Testis (tissue), 3 donors: Measurements from ENCODE around the gene MEN1. TPM values are rescaled to one million over a fixed set of nuclear protein-coding genes. Genes with fewer than 3 reads are reported as not detected.

ENCODE experiments used
- DNase-seq: peaks from one replicate; pipeline ENCODE4 v3.0.0-alpha.2; 2019
- H3K27ac ChIP-seq, 2 donors: fragments of 200-600 bp; sonication (generic); one replicate each; pipeline ENCODE4 v1.5.1; 2019
- H3K27me3 ChIP-seq: fragments of 200-600 bp; sonication (generic); one replicate; pipeline ENCODE4 v1.5.1; 2019
- H3K36me3 ChIP-seq: fragments of 200-600 bp; sonication (generic); one replicate; pipeline ENCODE4 v1.5.1; 2017; ENCODE audit warnings: low read depth; ENCODE audit errors: missing control alignments
- H3K4me1 ChIP-seq: fragments of 200-600 bp; sonication (generic); one replicate; pipeline ENCODE4 v1.5.1; 2019
- H3K4me3 ChIP-seq, 2 donors: fragments of 200-600 bp; sonication (generic); one replicate each; pipeline ENCODE4 v1.5.1; 2017 to 2019
- H3K9me3 ChIP-seq: fragments of 200-600 bp; sonication (generic); one replicate; pipeline ENCODE4 v1.5.1; 2017
- POLR2A ChIP-seq: fragments of 450-650 bp; IDR thresholded peaks from one replicate; pipeline ENCODE4 v1.6.1; 2017; ENCODE audit warnings: antibody characterized with exemption, mild to moderate bottlenecking, moderate library complexity
- WGBS, 2 donors: methylation state at CpG; one replicate each; pipeline ENCODE4 v1.1.5; 2018; 5-methylcytosine and 5-hydroxymethylcytosine counted together
- intact Hi-C: fragments of 100-400 bp; cut with DNase I; formaldehyde crosslinking; loops from one replicate; pipeline ENCODE4 v1.15.1; 2023; ENCODE audit warnings: low total_unique reads
- polyA plus RNA-seq: library from polyadenylated mRNA; stranded (reverse); fragments of 350-450 nt; fragmentation: Illumina TruSeq; extraction: RNeasy Lipid Tissue Mini Kit (QIAGEN cat#74804); gene quantifications from one replicate; pipeline ENCODE4 v1.2.3, GENCODE V29; 2014; ENCODE audit warnings: low read depth, low replicate concordance; ENCODE audit not compliant: insufficient read depth
- total RNA-seq, 2 donors: library from RNA; depleted of rRNA; stranded (reverse); fragments of >200 nt; gene quantifications; one replicate each; pipeline ENCODE4 v1.2.3, GENCODE V29; 2016
- TF ChIP-seq, protein P1 (sequence below), 3 experiments: fragments of 450-650 bp in 2 of 3; fragments of 200-600 bp in 1 of 3; sonication (generic) in 1 of 3; IDR thresholded peaks; one replicate each; pipeline ENCODE4 v1.5.1; 2016 to 2019; ENCODE audit warnings: antibody characterized with exemption in 3 of 3, mild to moderate bottlenecking in 2 of 3, moderate library complexity in 1 of 3

Gene MEN1
- total and polyA plus RNA-seq, 3 donors from 2014 or later: 29.7 to 40.8 (median 36.7) TPM

DNA sequence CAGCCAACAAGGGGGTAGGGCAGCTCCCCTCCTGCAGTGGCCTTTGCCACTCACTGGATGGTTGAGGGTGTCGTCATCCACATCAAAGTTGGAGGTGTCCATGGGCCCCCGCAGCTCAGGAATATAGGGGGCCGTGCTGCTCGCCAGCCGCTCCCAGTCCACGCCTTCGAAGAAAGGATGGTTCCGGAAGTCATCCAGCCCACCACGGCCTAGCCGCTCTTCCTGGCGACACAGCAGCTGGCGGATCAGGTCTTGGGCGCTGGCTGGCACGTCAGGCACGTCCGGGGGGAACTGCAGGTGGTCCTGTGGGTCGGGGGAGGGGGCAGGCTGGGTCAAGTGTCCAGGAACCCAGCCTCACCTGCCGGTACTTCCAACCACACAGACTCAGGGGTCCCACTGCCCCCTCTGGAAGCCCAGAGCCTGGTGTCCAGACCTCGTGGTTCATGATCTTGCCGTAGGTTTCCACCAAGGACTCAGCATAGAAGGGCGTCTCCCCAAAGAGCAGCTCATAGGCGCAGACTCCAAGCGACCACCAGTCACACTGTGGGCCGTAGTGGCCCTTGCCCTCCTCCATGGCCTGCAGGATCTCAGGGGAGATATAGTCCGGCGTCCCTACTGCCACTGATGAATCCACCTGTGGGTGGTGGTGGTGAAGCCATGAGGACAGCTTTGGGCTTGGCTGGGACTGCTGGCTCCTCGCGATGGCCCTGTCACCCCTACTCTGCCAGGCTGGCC lies 28.4 kb upstream of the MEN1 start:
- no peaks in the 10 kb centered on the region for H3K4me1 ChIP-seq
- no peaks in the 10 kb centered on the region for H3K36me3 ChIP-seq
- H3K4me3 ChIP-seq: no peak overlapping the region
- DNase-seq: no peak
- WGBS, 2 donors: 91 to 100% methylated on average over 5 to 28 of the region's 28 CpGs
- intact Hi-C loops: no loop called here
- no peak overlapping the region for H3K27ac ChIP-seq
- no peaks in the 10 kb centered on the region for H3K9me3 ChIP-seq
- no peaks in the 10 kb centered on the region for H3K27me3 ChIP-seq
- no peak for TF ChIP-seq POLR2A
- TF ChIP-seq, protein P1, sequence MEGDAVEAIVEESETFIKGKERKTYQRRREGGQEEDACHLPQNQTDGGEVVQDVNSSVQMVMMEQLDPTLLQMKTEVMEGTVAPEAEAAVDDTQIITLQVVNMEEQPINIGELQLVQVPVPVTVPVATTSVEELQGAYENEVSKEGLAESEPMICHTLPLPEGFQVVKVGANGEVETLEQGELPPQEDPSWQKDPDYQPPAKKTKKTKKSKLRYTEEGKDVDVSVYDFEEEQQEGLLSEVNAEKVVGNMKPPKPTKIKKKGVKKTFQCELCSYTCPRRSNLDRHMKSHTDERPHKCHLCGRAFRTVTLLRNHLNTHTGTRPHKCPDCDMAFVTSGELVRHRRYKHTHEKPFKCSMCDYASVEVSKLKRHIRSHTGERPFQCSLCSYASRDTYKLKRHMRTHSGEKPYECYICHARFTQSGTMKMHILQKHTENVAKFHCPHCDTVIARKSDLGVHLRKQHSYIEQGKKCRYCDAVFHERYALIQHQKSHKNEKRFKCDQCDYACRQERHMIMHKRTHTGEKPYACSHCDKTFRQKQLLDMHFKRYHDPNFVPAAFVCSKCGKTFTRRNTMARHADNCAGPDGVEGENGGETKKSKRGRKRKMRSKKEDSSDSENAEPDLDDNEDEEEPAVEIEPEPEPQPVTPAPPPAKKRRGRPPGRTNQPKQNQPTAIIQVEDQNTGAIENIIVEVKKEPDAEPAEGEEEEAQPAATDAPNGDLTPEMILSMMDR (IDR thresholded peaks at IDR 0.05): no peak

DNA sequence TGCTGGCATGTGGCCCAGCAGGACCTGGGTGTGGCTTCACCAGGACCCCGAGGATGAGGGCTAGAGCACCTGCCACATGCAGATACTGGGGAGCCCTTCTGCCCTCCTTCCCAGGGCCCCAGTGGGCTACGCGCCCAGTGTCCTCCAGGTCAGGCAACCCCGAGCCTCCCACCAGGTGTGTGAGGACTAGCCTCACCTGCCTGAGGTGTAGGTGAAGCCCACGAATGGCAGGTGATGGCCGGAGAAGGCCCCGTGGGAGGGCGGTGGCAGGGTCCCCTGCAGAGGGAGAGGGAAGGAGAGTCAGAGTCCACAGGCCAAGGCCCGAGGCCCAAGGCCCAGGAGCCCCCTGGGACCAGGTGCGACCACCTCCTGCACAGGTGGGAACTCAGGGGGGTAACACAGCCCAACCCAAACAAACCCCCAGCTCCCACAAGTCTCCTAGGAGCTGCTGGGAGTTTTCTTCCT lies 27.6 kb upstream of the MEN1 start:
- TF ChIP-seq, protein P1 (IDR thresholded peaks at IDR 0.05): no peak
- TF ChIP-seq POLR2A: no peak
- 68 to 91% methylated on average over 7 to 10 of the region's 10 CpGs for WGBS, 2 donors
- Histone ChIP-seq H3K36me3 (no peaks in the 10 kb centered on the region), H3K4me1 (no peaks in the 10 kb centered on the region), H3K27ac (no peak overlapping the region), H3K4me3 (no peak overlapping the region), H3K27me3 (no peaks in the 10 kb centered on the region), H3K9me3 (no peaks in the 10 kb centered on the region)
- intact Hi-C loops: no loop called here
- no peak for DNase-seq

DNA sequence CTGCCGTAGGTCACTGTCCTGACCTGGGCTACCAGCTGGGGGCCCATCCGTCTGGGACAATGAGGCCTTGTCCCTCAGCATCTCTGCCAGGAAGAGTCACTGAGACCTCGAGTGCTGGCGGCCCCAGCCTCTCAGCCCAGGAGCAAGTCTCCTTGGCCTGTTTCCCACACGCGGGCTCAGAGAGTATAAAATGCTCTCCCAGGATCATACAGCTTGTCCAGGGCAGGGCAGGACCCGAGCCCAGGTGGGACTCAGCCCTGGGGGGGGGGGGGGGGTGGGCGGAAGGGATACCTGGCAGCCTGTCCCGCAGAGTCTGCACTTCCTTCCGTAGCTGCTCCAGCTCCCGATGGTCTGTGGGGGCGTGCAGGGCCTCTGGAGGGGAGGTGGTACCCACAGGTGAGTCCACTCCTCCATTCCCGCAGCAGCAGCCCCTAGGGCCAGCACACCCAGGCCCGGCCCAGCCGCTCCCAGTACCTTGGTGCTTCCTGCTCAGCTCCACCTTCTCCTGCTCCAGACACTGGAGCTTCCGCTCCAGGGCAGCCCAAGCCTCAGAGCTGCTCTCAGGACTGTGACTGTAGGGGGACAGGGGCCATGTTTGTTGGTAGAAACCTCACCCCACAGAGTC lies 26.2 kb upstream of the MEN1 start:
- Histone ChIP-seq H3K9me3 (no peaks in the 10 kb centered on the region), H3K36me3 (no peaks in the 10 kb centered on the region), H3K27ac (no peak overlapping the region), H3K4me1 (no peaks in the 10 kb centered on the region), H3K4me3 (no peak overlapping the region), H3K27me3 (no peaks in the 10 kb centered on the region)
- intact Hi-C loops: no loop called here
- 61 to 66% methylated on average over 5 to 16 of the region's 16 CpGs for WGBS, 2 donors
- TF ChIP-seq, protein P1 (IDR thresholded peaks at IDR 0.05): no peak
- TF ChIP-seq POLR2A: no peak
- DNase-seq: no peak

DNA sequence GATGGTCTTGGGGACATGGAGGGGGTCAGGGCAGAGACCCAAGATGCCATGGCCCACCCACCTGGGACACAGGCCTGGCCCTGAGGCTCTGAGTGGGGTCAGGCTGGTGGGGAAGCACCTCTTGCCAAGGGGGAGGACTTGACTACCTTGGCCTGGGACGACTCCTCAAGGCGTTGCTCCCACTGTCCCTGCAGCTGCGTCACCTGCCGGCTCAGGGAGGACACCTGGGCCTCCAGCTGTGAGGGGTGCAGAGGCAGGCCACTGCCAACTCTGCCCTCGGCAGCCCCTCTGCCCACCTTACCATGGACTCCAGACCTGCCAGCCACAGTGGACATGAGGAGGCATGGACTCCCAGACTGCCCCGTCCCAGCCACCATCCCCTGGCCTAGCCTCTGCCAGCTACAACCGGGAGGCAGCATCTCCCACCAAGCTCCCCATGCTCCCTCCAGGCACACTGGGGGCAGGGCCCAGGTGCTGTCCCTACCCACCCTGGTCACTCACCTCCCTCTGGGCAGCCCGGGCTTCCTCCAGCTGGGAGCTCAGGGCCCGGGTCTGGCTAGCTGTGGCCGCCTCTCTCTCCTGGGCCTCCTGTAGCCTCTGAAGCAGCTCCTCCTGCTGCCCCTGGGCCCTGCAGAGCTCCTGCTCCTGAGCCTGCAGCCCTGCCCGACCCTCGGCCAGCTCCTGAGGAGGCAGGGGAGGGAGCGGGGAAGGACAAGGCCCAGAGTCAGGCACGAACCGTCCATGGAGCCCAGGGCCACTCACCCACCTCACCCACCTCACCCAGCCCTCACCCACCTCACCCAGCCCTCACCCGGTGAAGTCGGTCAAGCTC lies 25.5 kb upstream of the MEN1 start:
- TF ChIP-seq, protein P1 (IDR thresholded peaks at IDR 0.05): no peak
- no peak for TF ChIP-seq POLR2A
- no peak for DNase-seq
- 81 to 90% methylated on average over 15 to 16 of the region's 17 CpGs for WGBS, 2 donors
- no peaks in the 10 kb centered on the region for H3K4me1 ChIP-seq
- no peaks in the 10 kb centered on the region for H3K36me3 ChIP-seq
- H3K27me3 ChIP-seq: no peaks in the 10 kb centered on the region
- intact Hi-C loops: no loop called here
- no peak overlapping the region for H3K4me3 ChIP-seq
- H3K9me3 ChIP-seq: no peaks in the 10 kb centered on the region
- no peak overlapping the region for H3K27ac ChIP-seq
